Non-pigmented ciliary epithelial cell (primary cell): ENCODE data around the gene HMCES.

Experiments used
- DNase-seq: peaks from one replicate; pipeline ENCODE4 v3.0.0-alpha.2; 2010; ENCODE audit warnings: low read depth

HMCES gene

DNA sequence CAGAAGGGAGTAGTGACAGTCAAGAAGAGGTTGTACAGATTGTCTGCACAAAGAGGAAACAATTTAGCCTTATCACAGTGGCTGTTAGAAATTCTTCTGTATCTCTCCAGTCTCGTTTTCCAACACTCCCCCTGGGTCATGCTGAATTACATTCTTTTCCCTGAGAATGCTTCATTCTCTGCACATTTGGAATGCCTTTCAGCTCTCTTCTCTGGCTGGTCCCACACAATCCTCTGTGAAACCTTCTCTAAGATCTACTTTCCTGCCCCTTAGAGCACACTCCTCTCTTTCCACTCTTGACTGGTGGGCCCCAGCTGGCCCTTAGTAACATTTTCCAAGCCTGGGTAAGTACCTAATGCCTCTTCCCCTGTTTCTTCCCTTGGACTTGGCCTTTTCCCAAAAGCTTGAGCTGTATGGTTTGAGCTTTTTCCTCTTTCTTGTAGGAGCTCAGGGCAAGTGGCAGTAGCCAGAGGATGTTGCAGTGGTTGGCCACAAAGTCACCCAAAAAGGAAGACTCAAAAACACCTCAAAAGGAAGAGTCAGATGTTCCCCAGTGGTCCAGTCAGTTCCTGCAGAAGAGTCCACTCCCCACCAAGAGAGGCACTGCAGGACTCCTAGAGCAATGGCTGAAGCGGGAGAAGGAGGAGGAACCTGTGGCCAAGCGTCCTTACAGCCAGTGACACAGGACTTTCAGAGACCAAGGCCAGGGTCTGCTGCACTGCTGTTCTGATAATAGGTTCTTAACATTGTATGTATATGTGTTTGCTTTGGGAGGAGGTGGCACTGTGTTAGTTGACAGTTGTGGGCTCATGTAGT lies 25.7 kb downstream of the HMCES start:
- no peak for DNase-seq

DNA sequence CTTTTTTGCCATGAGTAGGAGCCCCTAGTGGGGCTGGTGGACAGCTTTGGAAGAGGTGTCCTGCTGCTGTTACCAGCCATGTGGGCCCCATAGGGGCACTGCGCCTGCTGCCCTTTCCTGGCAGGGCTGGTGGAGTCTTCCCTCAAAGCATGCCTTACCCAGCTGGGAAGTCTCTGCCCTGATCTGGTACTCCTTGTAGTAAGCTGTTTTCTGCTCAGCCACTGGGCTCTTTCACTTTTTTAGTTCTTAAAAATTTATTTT lies 26.2 kb downstream of the HMCES start:
- no peak for DNase-seq

- peak; percentile 69 for DNase-seq
Measured at GRCh38 chr3:129305592-129306091, 27.0 kb downstream of the HMCES start.

DNA sequence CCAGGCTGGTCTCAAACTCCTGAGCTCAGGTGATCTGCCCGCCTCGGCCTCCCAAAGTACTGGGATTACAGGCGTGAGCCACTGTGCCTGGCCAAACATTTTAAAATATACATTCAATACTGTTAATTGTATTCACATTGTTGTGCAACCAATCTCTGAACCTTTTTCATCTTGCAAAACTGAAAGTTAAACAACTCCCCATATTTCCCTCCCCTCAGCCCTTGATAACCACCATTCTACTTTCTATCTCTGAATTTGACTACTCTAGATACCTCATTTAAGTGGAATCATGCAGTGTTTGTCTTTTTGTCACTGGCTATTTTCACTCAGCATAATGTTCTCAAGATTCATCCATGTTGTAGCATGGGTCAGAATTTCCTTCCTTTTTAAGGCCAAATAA lies 30.0 kb downstream of the HMCES start:
- DNase-seq, result no peak

DNA sequence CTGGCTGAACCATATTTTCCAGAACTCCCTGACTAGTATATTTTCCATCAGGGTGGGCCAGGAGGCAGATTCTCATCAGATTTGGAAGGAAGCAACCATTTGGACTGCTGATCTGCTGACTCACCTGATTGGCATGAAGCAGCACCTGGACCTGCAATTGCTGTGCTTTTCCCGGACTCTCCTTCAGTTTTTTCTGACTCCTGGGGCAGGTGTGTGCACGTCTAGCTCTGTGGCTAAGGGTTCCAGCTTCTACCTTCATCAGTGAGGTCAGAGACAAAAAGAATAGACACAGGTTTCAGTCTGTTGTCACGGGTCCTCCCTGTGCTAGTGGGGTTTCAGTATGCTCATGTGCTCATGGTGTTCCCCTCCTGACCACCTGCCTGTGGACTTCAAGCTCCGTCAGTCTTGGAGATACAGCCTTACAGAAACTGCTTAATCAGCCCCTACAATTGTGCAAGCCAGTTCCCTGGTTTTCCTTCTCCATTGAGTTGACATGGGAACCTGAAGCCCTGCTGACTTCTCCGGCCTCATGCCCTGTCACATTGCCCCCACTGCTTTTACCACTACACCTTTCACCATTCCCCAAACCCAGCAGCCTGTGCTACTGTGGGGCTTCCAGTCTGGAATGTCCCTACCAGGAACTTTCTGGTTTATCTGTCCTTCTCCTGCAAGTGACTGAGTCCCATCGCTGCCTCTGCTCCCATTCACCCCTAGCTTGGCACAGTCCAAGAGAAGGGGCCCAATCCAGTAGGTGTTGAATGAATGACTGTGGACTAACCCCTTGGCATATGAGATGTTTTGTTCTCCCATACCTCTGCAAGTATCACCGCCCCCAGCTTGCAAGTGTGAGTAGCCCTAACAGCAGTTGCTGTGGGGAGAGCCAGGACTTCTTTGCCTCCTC lies 31.7 kb downstream of the HMCES start:
- DNase-seq, result no peak

GRCh38 chr3:129311054-129311902 lies 32.6 kb downstream of the HMCES start:
- no peak for DNase-seq

GRCh38 chr3:129312021-129312639 lies 33.5 kb downstream of the HMCES start:
- DNase-seq, result no peak

GRCh38 chr3:129312671-129313414 lies 34.2 kb downstream of the HMCES start:
- no peak for DNase-seq

DNA sequence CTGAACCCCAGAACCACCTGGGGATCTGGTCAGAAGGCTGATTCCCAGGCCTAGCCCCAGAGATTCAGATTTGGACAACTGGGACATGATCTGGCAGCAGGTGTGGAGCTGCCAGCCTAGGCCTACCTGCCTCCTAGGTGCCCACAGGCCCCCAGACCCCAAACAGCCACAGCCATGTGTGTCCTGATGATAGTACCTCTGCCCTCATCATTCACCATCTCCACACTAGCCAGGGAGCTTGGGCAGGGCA lies 34.7 kb downstream of the HMCES start:
- DNase-seq, result no peak

DNA sequence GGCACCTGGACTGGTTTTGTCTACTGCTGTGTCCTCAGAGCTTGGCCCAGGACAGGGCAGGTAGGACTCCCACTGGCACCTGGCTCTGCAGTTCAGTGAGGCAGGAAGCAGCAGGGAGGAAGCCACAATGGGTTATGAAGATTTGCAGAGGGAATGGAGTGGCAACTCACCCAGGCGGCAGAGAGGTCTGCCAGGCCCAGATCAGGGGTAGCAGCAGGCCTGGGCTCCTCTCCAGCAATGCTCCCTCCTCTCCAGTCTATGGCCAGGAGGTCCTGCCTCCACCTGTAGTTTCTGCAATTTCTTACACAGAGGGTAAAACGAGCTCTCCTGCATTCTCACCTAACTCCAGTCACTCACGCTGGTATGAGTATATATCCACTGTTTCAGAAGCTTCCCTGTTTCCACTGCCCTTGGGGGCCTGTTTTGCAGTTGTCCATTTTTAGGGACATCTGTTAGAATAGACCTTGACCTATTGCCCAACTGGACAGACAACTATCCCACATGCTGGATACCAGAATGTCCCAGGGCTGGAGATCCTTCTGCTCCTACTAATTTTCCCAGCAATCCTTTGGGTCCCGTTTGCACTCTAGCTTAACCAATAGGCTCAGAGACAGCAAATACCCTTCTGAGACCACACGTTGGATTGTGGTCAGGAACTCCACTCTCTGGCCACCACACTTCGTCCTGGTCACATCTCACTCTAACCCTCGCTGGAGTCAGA lies 35.2 kb downstream of the HMCES start:
- DNase-seq, result no peak

GRCh38 chr3:129314386-129315222 lies 35.9 kb downstream of the HMCES start:
- no peak for DNase-seq

DNA sequence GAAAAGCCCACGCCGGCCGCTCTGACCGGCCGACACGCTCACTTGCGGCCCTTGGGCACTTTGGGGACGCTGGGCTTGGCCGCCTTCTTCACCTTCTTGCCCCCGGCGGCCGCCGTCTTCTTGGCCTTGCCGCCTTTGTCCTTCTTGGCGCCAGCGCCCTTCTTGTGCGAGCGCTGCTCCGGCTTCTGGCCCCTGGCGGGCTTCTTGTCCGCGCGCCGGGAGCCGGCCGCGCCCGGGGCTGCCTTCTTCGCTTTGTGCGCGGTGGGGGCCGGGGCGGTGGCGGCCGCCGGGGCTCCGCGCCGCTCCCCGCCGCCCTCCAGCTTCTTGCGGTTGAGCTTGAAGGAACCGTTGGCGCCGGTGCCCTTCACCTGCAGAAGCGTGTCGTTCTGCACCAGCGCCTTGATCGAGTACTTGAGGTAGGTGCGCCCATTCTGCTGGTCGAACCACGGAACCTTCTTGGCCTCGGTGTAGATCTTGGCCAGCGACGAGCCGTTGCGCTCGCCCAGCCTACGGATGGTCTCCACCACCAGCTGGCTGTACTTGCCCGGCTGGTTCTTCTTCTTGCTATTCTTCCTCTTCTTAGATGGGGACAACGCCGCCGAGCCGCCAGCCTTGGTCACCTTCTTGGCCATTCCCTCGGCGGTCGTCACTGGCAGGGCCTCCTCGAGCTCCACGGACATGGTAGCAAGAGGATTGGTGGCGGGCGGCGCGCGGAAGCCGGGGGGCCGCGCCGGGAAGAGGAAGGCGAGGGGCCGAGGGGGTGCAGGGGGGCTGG lies 36.7 kb downstream of the HMCES start:
- no peak for DNase-seq

GRCh38 chr3:129315998-129316247 lies 37.3 kb downstream of the HMCES start:
- no peak for DNase-seq

DNA sequence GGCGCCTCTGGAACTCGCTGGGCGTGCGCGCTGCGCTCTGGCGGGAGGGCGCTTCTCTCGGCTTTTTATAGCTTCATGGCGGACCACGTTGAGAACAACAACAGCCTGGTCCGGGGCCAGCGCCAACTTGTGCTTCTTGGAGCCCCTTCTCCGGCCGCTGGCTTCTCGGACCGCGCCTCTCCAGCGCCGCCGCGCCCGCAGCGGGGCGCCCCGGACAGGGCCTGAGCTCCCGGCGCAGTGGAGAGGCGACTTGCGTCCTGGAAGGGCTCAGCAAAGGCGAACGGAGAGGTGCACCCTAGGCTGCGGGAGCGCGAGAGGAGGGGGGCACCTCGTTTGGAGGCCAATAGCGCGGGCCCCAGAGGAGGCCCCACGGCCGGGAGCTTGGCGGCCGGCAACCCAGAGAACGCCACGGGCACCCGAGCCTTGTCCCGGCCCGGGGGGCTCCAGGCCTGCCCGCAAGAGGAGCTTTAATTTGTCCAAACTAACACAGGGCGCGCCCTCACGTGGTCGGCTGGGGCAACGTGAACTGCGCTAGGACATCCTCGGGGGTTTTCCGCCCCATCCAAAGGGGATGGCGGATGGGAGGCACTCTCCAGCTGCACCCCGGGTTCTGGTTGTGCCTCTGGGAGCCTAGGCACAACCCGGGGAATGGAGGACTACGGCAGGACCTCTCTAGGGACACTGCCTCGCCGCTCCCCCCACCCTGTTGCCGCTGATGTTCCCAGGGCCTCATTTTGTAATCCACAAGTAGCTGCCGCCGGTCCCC lies 37.8 kb downstream of the HMCES start:
- DNase-seq, result no peak

- no peak for DNase-seq
Measured at GRCh38 chr3:129317014-129317771, 38.5 kb downstream of the HMCES start.

DNA sequence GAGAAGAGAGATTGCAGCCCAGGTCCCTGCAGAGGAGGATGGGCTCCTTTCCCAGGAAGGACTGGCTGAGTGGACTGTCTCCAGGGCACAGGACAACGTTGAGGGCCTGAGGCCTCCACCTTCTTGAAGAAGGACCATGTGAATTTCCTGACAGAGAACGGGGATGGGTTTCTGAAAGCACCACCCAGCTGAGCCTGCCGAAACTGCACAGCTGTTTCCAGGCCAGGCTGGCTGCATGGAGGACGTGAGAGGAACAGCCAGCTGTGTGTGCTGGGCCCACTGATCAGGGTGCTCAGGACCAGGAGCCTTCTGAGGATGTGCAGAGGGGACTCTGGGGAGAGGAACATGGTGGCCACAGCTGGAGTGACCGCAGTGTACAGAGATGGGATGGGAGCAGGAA lies 39.2 kb downstream of the HMCES start:
- DNase-seq, result no peak

DNA sequence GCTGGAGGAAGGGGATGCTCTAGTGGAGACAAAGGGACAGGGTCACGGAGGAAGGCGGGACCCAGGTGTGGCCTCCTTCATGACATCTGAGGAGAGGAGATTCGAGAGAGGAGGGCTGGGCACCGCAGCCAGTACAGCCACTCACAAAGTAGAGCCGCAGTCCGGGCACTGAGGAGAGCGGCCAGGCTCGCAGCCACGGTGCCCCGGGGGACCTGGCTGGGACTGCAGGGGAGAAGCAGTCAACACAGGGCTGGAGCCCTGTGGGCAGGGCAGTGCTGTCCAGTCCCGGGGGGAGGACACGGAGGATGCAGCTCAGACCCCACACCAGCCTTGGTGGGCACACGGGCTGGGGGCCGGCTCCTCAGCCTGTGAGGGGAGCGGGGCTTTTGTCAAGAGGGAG lies 40.3 kb downstream of the HMCES start:
- DNase-seq, result no peak

DNA sequence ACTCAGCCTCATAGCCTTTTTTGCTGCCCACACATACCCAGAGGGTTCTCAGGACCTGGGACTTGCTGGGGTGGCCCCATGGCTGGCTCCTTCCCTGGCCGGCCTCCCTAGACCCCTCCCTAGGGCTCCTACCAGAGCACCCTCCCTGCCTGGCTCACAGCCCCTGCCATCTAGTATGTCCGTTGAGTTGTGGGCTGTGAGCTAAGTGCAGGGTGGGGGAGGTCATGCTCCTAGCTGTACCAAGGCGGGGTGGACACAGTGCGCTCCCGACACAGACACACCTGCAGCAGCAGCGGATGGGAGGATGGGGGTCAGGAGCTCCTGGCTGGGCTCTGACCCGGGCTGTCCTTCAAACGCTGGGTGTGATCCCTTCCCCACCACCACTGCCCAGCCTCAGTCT lies 41.6 kb downstream of the HMCES start:
- no peak for DNase-seq
